SK-N-SH (cell line): Measurements from ENCODE around the gene ZCCHC2.

Experiments
- CTCF ChIP-seq: fragments of 200-600 bp; sonication (generic); IDR thresholded peaks from 2 replicates; pipeline ENCODE4 v1.6.1; 2017; ENCODE audit warnings: antibody characterized with exemption, mild to moderate bottlenecking, moderate library complexity
- EZH2phosphoT487 ChIP-seq: fragments of 200-600 bp; sonication (generic); IDR thresholded peaks from 2 replicates; pipeline ENCODE4 v1.6.1; 2017; ENCODE audit warnings: low read depth, mixed run types, mild to moderate bottlenecking, antibody characterized with exemption, moderate library complexity, borderline replicate concordance
- RFX5 ChIP-seq: IDR thresholded peaks from 2 replicates; pipeline ENCODE4 v1.6.1; 2012; ENCODE audit warnings: mild to moderate bottlenecking, improper control_type of control experiment, low read length

DNA sequence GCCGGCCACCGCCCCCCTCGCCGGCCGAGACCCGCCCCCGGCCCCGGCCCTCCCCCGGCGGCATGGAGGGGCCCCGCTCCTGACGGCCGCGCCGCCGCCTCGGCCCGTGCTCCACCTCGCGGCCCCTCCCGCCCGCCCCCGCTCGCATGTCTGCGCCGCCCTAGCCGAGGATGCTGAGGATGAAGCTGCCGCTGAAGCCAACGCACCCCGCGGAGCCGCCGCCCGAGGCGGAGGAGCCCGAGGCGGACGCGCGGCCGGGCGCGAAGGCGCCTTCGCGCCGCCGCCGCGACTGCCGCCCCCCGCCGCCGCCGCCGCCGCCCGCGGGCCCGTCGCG lies 397 bp downstream of the ZCCHC2 start:
- TF ChIP-seq RFX5 (no peak), CTCF (no peak), EZH2phosphoT487 (no peak)
